Measurements from ENCODE around the gene FLYWCH2.
"Not testable (repeated sequence)": the region's sequence is repeated elsewhere in the genome, so short reads cannot be mapped to it uniquely, and the experiment has no call there.

The FLYWCH2 gene

DNA sequence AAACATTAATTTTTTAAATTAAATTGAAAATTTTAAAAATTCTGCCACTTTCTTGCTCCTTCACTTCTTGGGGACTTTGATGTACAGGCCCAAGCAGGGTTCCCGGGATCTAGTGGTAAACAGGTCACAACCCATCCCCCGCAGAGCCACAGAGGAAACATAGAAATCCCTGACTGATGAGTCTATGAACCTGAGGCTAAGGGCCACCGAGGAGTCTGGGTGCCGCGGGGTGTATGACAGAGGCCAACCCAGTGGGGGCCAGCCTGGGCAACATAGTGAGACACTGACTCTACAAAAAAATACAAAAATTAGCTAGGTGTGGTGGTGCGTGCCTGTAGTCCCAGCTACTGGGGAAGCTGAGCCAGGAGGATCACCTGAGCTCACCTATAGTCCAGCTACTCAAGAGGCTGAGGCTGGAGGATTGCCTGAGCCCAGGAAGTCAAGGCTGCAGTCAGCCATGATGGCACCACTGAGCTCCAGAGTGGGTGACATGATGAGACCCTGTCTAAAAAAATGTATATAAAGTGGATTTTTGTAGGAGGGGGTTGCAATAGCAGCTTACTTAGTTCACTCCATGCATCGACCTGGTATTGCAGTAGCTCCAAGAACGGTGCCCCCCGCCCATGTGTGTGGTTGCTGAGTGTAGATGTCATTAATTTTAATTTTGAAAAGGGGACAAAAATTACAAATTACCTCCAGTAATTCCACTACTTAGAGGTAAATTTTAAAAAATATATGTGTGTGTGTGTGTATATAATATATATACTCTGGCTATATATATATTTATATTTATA is 19.5 kb downstream of the FLYWCH2 start:
- DNase-seq (ENCODE audit: insufficient read length, low spot score) (no peak), FAIRE-seq (no peak)
- TF ChIP-seq CTCF (IDR thresholded peaks at IDR 0.05; ENCODE audit: insufficient read depth, missing control alignments) = no peak

DNA sequence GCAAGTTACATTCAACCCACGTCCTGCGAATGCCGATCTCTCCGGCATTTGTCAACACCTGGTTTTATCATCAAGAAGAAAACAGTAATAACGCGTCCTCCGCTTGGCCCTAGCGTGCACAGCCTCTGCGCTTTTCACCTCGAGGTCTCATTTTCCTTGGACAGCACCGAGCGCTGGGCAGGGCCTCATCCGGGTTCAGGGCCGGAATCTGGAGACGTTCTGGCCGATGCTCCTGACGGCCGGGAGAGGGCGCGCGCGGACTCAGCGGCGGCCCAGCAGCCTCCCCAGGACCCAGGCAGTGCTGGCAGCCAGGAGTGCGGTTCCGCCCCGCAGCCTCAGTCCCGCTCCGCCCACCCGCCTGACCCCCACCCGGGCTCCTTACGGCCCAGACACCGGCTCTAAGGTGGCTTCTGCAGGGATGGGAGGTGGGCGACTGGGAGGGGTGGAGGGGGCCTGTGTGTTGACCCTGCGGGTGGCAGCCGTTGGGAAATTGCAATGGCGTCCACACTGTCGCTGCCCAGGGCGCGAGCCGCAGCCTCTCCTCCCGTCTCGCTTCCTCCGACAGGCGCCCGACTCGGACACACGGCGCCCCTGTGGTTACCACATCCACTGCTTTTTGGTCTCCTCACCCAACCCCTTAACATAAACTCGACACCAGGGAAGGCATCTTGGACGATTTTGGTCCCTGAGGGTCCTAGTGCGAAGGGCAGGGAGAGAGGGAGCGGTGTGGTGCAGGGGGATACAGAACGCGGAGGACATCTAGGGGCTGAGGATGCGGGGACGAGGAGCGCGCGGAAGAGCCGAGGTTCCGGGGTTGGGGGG is 21.3 kb downstream of the FLYWCH2 start:
- DNase-seq (ENCODE audit: insufficient read length, low spot score) (peak; percentile 80), FAIRE-seq (no peak)
- peak; percentile 74 for TF ChIP-seq CTCF (IDR thresholded peaks at IDR 0.05; ENCODE audit: insufficient read depth, missing control alignments)

DNA sequence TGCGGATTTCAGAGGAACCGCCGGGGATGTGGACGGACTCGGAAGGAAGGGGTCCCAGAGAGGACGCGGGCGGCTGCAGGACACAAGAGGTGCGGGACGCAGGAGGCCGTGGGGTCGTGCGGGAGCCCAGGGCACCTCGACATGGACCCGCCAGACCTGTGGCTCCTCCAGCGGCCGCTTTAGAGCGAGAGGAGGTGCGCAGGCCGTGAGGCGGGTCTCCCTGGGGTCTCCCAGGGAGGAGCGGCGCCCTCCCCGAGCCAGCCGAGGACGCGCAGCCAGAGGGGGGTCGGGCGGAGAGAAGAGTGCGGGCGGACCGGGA is 21.9 kb downstream of the FLYWCH2 start:
- no peak for DNase-seq (ENCODE audit: insufficient read length, low spot score)
- FAIRE-seq = no peak

DNA sequence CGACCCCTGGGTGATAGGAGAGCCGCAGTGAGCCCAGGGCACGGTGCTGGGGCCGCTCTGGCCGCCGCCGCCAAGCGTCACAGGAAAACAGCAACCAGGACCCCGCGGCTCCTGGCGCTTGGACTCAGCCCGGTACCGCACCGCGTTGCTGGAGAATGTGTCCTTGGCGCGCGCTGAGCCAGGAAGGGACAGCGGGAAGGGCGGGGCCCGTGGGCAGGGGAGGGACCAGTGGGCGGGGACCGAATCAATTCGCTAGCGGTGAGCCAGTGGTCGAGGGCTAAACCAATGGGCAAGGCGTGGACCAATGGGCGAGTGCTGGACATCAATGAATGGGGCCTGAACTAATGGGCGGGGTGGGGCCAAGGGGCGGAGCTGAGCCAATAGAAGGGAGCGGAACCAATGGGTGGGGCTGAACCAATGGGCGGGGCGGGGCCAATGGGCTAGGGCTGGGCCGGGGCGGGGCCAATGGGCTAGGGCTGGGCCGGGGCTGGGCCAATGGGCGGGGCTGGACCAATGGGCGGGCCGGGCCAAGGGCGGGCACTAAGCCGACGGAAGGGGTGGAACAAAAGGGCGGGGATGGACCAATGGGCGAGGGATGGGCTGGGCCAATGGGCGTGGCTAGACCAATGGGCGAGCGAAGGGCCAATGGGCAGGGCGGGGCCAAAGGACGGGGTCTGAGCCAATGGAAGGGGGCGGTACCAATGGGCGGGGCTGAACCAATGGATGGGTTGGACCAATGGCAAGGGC is 22.4 kb downstream of the FLYWCH2 start:
- TF ChIP-seq CTCF (IDR thresholded peaks at IDR 0.05; ENCODE audit: insufficient read depth, missing control alignments) = no peak
- peak; percentile 87 for DNase-seq (ENCODE audit: insufficient read length, low spot score)
- FAIRE-seq = no peak

More for the DNA sequence above, 21.9 kb downstream of the FLYWCH2 start:
- no peak for TF ChIP-seq CTCF (IDR thresholded peaks at IDR 0.05; ENCODE audit: insufficient read depth, missing control alignments)

GRCh38 chr16:2905988-2906387 is 23.0 kb downstream of the FLYWCH2 start:
- FAIRE-seq (no peak), DNase-seq (ENCODE audit: insufficient read length, low spot score) (no peak)
- TF ChIP-seq CTCF (IDR thresholded peaks at IDR 0.05; ENCODE audit: insufficient read depth, missing control alignments) = no peak

- peak; percentile 19 for TF ChIP-seq CTCF (IDR thresholded peaks at IDR 0.05; ENCODE audit: insufficient read depth, missing control alignments)
- not testable (repeated sequence) for DNase-seq (ENCODE audit: insufficient read length, low spot score); FAIRE-seq
These were observed 24.2 kb downstream of the FLYWCH2 start for GRCh38 chr16:2907084-2907753.

Data from D721Med (cell line).